Liver (tissue), 9 donors: ENCODE data around the gene PAWR. TPM values are rescaled to one million over a fixed set of nuclear protein-coding genes. Genes with fewer than 3 reads are reported as not detected.

Experiments
- DNase-seq: peaks from one replicate; pipeline ENCODE4 v3.0.0-alpha.2; 2017; ENCODE audit warnings: low spot score
- H3K27ac ChIP-seq, 2 donors: one replicate each; pipeline ENCODE4 v1.7.0; 2013; ENCODE audit warnings: inconsistent platforms in 2 of 2, low read length in 2 of 2, control low read depth in 1 of 2, low read depth in 1 of 2, mild to moderate bottlenecking in 1 of 2
- H3K27me3 ChIP-seq, 4 donors: one replicate each; pipeline versions ENCODE4 v1.6.1 to v1.7.0; 2013; ENCODE audit warnings: low read length in 3 of 4, inconsistent platforms in 1 of 4, mild to moderate bottlenecking in 1 of 4, moderate library complexity in 1 of 4; ENCODE audit not compliant: control insufficient read depth in 4 of 4, insufficient read depth in 4 of 4
- H3K36me3 ChIP-seq, 4 donors: one replicate each; pipeline versions ENCODE4 v1.6.1 to v1.7.0; 2013; ENCODE audit warnings: low read length in 3 of 4, mild to moderate bottlenecking in 3 of 4, low read depth in 1 of 4, moderate library complexity in 1 of 4; ENCODE audit not compliant: control insufficient read depth in 4 of 4, insufficient read depth in 3 of 4
- H3K4me1 ChIP-seq, 4 donors: one replicate each; pipeline versions ENCODE4 v1.6.1 to v1.7.0; 2013; ENCODE audit warnings: low read length in 3 of 4, mild to moderate bottlenecking in 3 of 4, moderate library complexity in 1 of 4; ENCODE audit not compliant: control insufficient read depth in 4 of 4, insufficient read depth in 4 of 4
- H3K4me3 ChIP-seq, 3 donors: one replicate each; pipeline versions ENCODE4 v1.6.1 to v1.7.0; 2013; ENCODE audit warnings: low read length in 3 of 3, control low read depth in 1 of 3, low read depth in 1 of 3, mild to moderate bottlenecking in 1 of 3
- H3K9ac ChIP-seq, 2 donors: one replicate each; pipeline ENCODE4 v1.7.0; 2013; ENCODE audit warnings: low read length in 2 of 2, mild to moderate bottlenecking in 2 of 2, moderate library complexity in 2 of 2, control low read depth in 1 of 2, low read depth in 1 of 2
- H3K9me3 ChIP-seq, 4 donors: one replicate each; pipeline versions ENCODE4 v1.6.1 to v1.7.0; 2013; ENCODE audit warnings: low read length in 3 of 4; ENCODE audit not compliant: control insufficient read depth in 4 of 4
- ATF3 ChIP-seq: IDR thresholded peaks from 2 replicates; pipeline ENCODE4 v1.6.1; 2016; ENCODE audit warnings: antibody characterized with exemption
- CTCF ChIP-seq: fragments of 150-350 bp; IDR thresholded peaks from 2 replicates; pipeline ENCODE4 v1.5.1; 2017; ENCODE audit warnings: improper control_type of control experiment, low read depth, low read length; ENCODE audit not compliant: missing input control
- EGR1 ChIP-seq, 2 donors: IDR thresholded peaks; 2 replicates each; pipeline ENCODE4 v1.6.1; 2016 to 2018; ENCODE audit warnings: antibody characterized with exemption in 2 of 2, low read depth in 2 of 2
- FOXA2 ChIP-seq: IDR thresholded peaks from 2 replicates; pipeline ENCODE4 v1.6.1; 2016; ENCODE audit warnings: antibody characterized with exemption
- GABPA ChIP-seq, 2 donors: IDR thresholded peaks in 1 of 2; conservative IDR thresholded peaks in 1 of 2; 2 replicates each; pipeline ENCODE4 v1.6.1; 2016; ENCODE audit warnings: antibody characterized with exemption in 2 of 2, mild to moderate bottlenecking in 1 of 2, moderate library complexity in 1 of 2
- HNF4A ChIP-seq, 2 donors: conservative IDR thresholded peaks; 2 replicates each; pipeline ENCODE4 v1.6.1; 2016; ENCODE audit warnings: antibody characterized with exemption in 2 of 2, mild to moderate bottlenecking in 2 of 2
- HNF4G ChIP-seq: IDR thresholded peaks from 2 replicates; pipeline ENCODE4 v1.6.1; 2016; ENCODE audit warnings: antibody characterized with exemption
- JUND ChIP-seq, 2 donors: IDR thresholded peaks; 2 replicates each; pipeline ENCODE4 v1.6.1; 2016; ENCODE audit warnings: antibody characterized with exemption in 2 of 2
- MAX ChIP-seq: IDR thresholded peaks from 2 replicates; pipeline ENCODE4 v1.6.1; 2016; ENCODE audit warnings: antibody characterized with exemption
- RAD21 ChIP-seq, 2 donors: IDR thresholded peaks; 2 replicates each; pipeline ENCODE4 v1.6.1; 2016; ENCODE audit warnings: antibody characterized with exemption in 2 of 2, mild to moderate bottlenecking in 2 of 2
- RXRA ChIP-seq, 2 donors: IDR thresholded peaks; 2 replicates each; pipeline ENCODE4 v1.6.1; 2017 to 2018; ENCODE audit warnings: antibody characterized with exemption in 2 of 2, mild to moderate bottlenecking in 1 of 2
- SP1 ChIP-seq: IDR thresholded peaks from 2 replicates; pipeline ENCODE4 v1.6.1; 2018; ENCODE audit warnings: antibody characterized with exemption, mild to moderate bottlenecking
- TAF1 ChIP-seq: conservative IDR thresholded peaks from 2 replicates; pipeline ENCODE4 v1.6.1; 2016; ENCODE audit warnings: antibody characterized with exemption, mild to moderate bottlenecking
- YY1 ChIP-seq: IDR thresholded peaks from 2 replicates; pipeline ENCODE4 v1.6.1; 2016; ENCODE audit warnings: antibody characterized with exemption, mild to moderate bottlenecking
- WGBS: extraction: QIAGEN DNeasy Blood & Tissue Kit; methylation state at CpG from one replicate; pipeline ENCODE4 v1.1.7; 2013; 5-methylcytosine and 5-hydroxymethylcytosine counted together
- polyA plus RNA-seq, 2 donors: library from polyadenylated mRNA; stranded (reverse) in 1 of 2; unstranded in 1 of 2; fragments of 200-250 nt in 1 of 2; fragments of >200 nt in 1 of 2; fragmentation: Nextera tagmentation in 1 of 2; extraction: Ambion mirVana in 1 of 2; gene quantifications; one replicate each; pipeline versions ENCODE4 v1.2.1 to v1.2.3, GENCODE V29; 2013 to 2015
- total RNA-seq, 2 donors: library from RNA; depleted of rRNA; stranded (reverse); fragments of >200 nt; gene quantifications; one replicate each; pipeline ENCODE4 v1.2.3, GENCODE V29; 2014
- donor health status: healthy.
- donor health status: healthy.
- donor health status: healthy.
- donor health status: healthy.
- donor health status: healthy.

Gene PAWR
- total and polyA plus RNA-seq, 4 donors: 6.1 to 24.1 (median 9.9) TPM

GRCh38 chr12:79692860-79693577, 2.3 kb upstream of the PAWR start:
- H3K36me3 ChIP-seq: no peaks in the 10 kb centered on the region
- TF ChIP-seq FOXA2 (no peak), RXRA (IDR thresholded peaks at IDR 0.05) (no peak), HNF4G (no peak), CTCF (no peak)
- H3K9me3 ChIP-seq: no peaks in the 10 kb centered on the region
- DNase-seq: no peak
- 63% methylated on average over 6 of the region's 6 CpGs for WGBS
- no peak overlapping the region for H3K4me3 ChIP-seq
- H3K27ac ChIP-seq: no peak overlapping the region
- H3K27me3 ChIP-seq: no peaks in the 10 kb centered on the region
- H3K9ac ChIP-seq: no peak overlapping the region
- peaks cover 0 to 18% (median 11%) of the 10 kb centered on the region in 4 donors for H3K4me1 ChIP-seq

GRCh38 chr12:79691511-79692248, 916 bp upstream of the PAWR start:
- Histone ChIP-seq H3K9ac (peak overlapping the region; percentile 42 to 87), H3K36me3 (no peaks in the 10 kb centered on the region), H3K4me1 (peaks cover 0 to 23% (median 11%) of the 10 kb centered on the region in 4 donors), H3K27ac (peak overlapping the region; percentile 86 to 92), H3K9me3 (no peaks in the 10 kb centered on the region), H3K27me3 (no peaks in the 10 kb centered on the region), H3K4me3 (peak overlapping the region; percentile 73 to 93 (median 83))
- DNase-seq: no peak
- no peak for TF ChIP-seq MAX
- peak; percentile 27 to 31 for TF ChIP-seq RAD21 (IDR thresholded peaks at IDR 0.05)
- no peak for TF ChIP-seq JUND (IDR thresholded peaks at IDR 0.05)
- no peak for TF ChIP-seq HNF4A (conservative IDR thresholded peaks at IDR 0.05)
- TF ChIP-seq ATF3: no peak
- no peak for TF ChIP-seq CTCF
- no peak for TF ChIP-seq GABPA (IDR thresholded peaks at IDR 0.05 in 1 of 2, conservative IDR thresholded peaks at IDR 0.05 in 1 of 2)
- TF ChIP-seq RXRA (IDR thresholded peaks at IDR 0.05): no peak
- no peak for TF ChIP-seq TAF1
- peak; percentile 29 for TF ChIP-seq YY1
- TF ChIP-seq EGR1 (IDR thresholded peaks at IDR 0.05; ENCODE audit: low read depth in 2 of 2): no peak
- no peak for TF ChIP-seq SP1
- TF ChIP-seq HNF4G: no peak
- 10% methylated on average over 11 of the region's 11 CpGs for WGBS
